ENCODE data around the gene CDC42EP1.
"Not testable (repeated sequence)": the region's sequence is repeated elsewhere in the genome, so short reads cannot be mapped to it uniquely, and the experiment has no call there.

The CDC42EP1 gene

GRCh38 chr22:37547251-37547741 is 13.0 kb upstream of the CDC42EP1 start:
- TF ChIP-seq CTCF (conservative IDR thresholded peaks at IDR 0.05; ENCODE audit: low read length): no peak
- H3K4me3 ChIP-seq (ENCODE audit: low read length): no peak overlapping the region
- peak; percentile 60 for DNase-seq (ENCODE audit: low read depth)

DNA sequence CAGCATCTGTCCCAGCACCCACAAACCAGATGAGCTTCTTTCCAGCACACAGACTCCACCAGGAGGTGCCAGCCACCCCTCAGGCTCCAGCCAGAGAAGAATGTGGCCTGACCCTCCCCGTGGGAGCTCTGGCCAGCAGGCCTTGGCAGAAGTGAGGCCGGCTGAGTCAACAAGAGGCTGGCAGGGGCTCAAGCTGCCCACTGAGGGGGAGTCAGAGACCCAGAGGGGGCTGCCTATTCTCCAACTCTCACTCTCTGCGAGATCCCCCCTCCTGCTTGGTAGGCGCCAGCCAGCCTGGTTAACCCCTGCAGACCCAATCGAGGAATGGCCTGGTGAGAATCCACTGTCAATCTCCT is 10.6 kb upstream of the CDC42EP1 start:
- peak; percentile 54 for TF ChIP-seq CTCF (conservative IDR thresholded peaks at IDR 0.05; ENCODE audit: low read length)
- peak; percentile 72 for DNase-seq (ENCODE audit: low read depth)
- H3K4me3 ChIP-seq (ENCODE audit: low read length): no peak overlapping the region

GRCh38 chr22:37550921-37551320 is 9.4 kb upstream of the CDC42EP1 start:
- not testable (repeated sequence) for DNase-seq (ENCODE audit: low read depth); H3K4me3 ChIP-seq (ENCODE audit: low read length)

GRCh38 chr22:37551981-37552380 is 8.3 kb upstream of the CDC42EP1 start:
- no peak overlapping the region for H3K4me3 ChIP-seq (ENCODE audit: low read length)
- DNase-seq (ENCODE audit: low read depth): no peak
- TF ChIP-seq CTCF (conservative IDR thresholded peaks at IDR 0.05; ENCODE audit: low read length): no peak

DNA sequence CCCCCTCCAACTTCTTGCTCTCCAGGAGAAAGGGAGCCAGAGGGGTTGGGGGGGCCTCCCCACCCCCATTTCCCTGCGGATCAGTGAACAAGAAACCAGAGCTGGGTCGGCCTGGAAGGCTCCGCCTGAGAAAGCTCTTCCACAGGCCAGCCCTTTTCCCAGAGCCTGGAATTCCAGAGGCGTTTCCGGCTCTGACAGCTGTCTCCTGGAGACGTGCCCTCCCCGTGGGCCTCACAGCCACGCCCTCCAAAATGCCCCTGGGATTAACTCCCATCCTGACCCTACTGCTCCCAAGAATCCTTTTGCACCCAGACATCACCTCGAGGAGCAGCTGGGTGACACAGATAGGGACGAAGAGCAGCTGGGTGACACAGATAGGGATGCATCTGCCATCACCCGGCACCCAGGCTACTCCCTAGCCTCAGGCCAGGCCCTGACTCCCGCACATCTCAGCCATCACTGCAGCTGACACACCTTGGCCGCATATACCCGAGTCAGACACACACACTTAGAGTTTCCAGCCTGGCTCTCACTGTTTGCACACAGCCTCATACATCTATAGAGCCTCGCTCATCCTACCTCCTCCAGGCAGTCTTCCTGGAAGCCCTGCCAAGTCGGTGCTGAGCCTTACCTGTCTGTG is 7.6 kb upstream of the CDC42EP1 start:
- no peak for TF ChIP-seq CTCF (conservative IDR thresholded peaks at IDR 0.05; ENCODE audit: low read length)
- H3K4me3 ChIP-seq (ENCODE audit: low read length): no peak overlapping the region
- peak; percentile 71 for DNase-seq (ENCODE audit: low read depth)

- no peak overlapping the region for H3K4me3 ChIP-seq (ENCODE audit: low read length)
- DNase-seq (ENCODE audit: low read depth): no peak
- TF ChIP-seq CTCF (conservative IDR thresholded peaks at IDR 0.05; ENCODE audit: low read length): no peak
Observed at GRCh38 chr22:37553725-37554124, 6.6 kb upstream of the CDC42EP1 start.

- no peak overlapping the region for H3K4me3 ChIP-seq (ENCODE audit: low read length)
- TF ChIP-seq CTCF (conservative IDR thresholded peaks at IDR 0.05; ENCODE audit: low read length): no peak
- no peak for DNase-seq (ENCODE audit: low read depth)
Observed at GRCh38 chr22:37555029-37555428, 5.3 kb upstream of the CDC42EP1 start.

Data from AG10803 (cell line).